Nephron progenitor cell (in vitro differentiated cells): Measurements from ENCODE around the gene MAJIN.
A peak's percentile ranks its signal among the peaks of the same experiment; 100 is the strongest.

Experiments used
- DNase-seq: peaks from one replicate; pipeline ENCODE4 v3.0.0; 2021
- H3K27ac Mint-ChIP-seq: 2 replicates; pipeline ENCODE4 v1.8.0; 2021; ENCODE audit warnings: mild to moderate bottlenecking, moderate library complexity, mixed read lengths
- H3K27me3 Mint-ChIP-seq: 2 replicates; pipeline ENCODE4 v1.8.0; 2021; ENCODE audit warnings: mild to moderate bottlenecking, low read depth, mixed read lengths; ENCODE audit not compliant: poor library complexity
- H3K36me3 Mint-ChIP-seq: 2 replicates; pipeline ENCODE4 v1.8.0; 2021; ENCODE audit warnings: low read depth, mixed read lengths
- H3K4me1 Mint-ChIP-seq: 2 replicates; pipeline ENCODE4 v1.8.0; 2021; ENCODE audit warnings: mixed read lengths
- H3K4me3 Mint-ChIP-seq: 2 replicates; pipeline ENCODE4 v1.8.0; 2021; ENCODE audit warnings: mild to moderate bottlenecking, moderate library complexity, mixed read lengths
- H3K9me3 Mint-ChIP-seq: 2 replicates; pipeline ENCODE4 v1.8.0; 2021; ENCODE audit warnings: mild to moderate bottlenecking, moderate library complexity, mixed read lengths
- TF ChIP-seq, protein P1 (sequence below): fragments of 200-600 bp; sonication (generic); IDR thresholded peaks from 2 replicates; pipeline ENCODE4 v1.5.0; 2021; ENCODE audit warnings: antibody characterized with exemption

MAJIN gene

DNA sequence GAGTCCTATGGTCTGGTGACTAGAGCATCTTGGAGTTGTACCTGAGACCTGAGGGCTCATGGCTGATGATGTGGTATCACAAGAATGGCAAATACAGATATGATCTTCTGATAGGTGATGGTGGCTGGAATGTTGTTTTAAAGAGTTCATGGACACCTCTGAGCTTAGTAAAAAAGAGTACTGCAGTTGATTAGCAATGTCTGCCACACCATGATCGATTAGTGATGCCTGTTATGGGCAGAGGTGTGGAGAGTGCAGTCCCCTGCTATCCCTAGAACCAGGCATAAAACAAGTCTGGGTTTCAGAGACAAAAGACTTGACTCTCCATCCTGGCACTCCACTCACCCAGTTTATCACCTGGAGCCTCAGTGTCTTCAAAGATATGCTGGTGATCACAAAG lies 26.2 kb upstream of the MAJIN start:
- Mint-ChIP-seq H3K4me3 (no peak overlapping the region), H3K27ac (no peak overlapping the region), H3K9me3 (no peaks in the 10 kb centered on the region), H3K4me1 (peaks cover 24% of the 10 kb centered on the region), H3K36me3 (no peaks in the 10 kb centered on the region), H3K27me3 (peaks cover 14% of the 10 kb centered on the region)
- TF ChIP-seq, protein P1, sequence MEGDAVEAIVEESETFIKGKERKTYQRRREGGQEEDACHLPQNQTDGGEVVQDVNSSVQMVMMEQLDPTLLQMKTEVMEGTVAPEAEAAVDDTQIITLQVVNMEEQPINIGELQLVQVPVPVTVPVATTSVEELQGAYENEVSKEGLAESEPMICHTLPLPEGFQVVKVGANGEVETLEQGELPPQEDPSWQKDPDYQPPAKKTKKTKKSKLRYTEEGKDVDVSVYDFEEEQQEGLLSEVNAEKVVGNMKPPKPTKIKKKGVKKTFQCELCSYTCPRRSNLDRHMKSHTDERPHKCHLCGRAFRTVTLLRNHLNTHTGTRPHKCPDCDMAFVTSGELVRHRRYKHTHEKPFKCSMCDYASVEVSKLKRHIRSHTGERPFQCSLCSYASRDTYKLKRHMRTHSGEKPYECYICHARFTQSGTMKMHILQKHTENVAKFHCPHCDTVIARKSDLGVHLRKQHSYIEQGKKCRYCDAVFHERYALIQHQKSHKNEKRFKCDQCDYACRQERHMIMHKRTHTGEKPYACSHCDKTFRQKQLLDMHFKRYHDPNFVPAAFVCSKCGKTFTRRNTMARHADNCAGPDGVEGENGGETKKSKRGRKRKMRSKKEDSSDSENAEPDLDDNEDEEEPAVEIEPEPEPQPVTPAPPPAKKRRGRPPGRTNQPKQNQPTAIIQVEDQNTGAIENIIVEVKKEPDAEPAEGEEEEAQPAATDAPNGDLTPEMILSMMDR: no peak
- no peak for DNase-seq

DNA sequence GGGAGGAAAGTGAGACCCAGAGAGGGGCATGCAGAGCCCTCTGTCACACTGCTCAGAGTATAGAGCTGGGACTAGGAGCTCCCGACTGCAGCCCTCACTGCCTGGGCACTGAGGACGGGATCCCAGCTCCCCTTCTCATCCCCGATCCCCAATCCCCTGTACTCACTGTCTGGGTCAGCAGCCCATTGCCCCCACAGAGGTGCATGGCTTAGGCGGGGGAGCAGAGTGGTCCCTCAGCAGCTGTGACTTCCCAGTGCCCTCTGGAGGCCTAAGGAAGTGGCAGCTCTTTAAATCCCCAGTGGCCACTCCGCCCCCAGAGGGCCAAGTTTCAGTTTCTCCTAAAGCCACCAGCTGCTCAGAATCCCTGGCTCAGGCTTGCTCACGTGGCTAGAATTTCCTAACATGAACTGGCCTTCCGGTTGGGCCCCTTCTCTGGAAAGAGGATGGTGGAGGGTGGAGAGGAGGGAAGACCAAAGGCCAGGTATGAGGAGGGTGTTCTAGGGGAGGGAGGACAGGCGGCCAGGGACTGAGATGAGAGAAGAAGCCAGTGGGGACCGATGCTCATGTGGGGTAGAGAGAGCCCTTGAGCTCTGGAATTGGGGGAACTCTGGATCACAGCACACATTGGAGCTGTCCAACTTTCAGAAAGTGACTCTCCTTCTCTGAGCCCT lies 24.9 kb upstream of the MAJIN start, which contains the start of gene BATF2:
BATF2 (minus strand) TSS at position 262 of the 671 bp plus-strand sequence; CDS start at position 205, 57 bp downstream.
- Mint-ChIP-seq H3K27me3 (peaks cover 14% of the 10 kb centered on the region), H3K4me1 (peaks cover 28% of the 10 kb centered on the region), H3K27ac (peak within 1 kb of the TSS; percentile 78), H3K9me3 (no peaks in the 10 kb centered on the region), H3K36me3 (no peaks in the 10 kb centered on the region), H3K4me3 (peak within 1 kb of the TSS; percentile 52)
- peak; percentile 65 for DNase-seq
- TF ChIP-seq, protein P1: no peak

DNA sequence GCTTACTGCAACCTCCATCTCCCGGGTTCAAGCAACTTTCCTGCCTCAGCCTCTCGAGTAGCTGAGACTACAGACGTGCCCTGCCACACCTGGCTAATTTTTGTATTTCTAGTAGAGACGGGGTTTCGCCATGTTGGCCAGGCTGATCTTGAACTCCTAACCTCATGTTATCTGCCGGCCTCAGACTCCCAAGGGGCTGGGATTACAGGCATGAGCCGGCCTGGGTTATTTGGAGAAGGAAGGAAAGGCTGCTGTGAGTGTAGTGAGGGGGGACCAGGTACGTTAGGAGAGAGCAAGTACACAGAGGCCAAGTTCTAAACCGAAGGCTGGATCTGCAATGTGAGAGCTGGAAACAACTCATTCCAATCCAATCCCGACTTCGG lies 24.4 kb upstream of the MAJIN start:
- Mint-ChIP-seq H3K9me3 (no peaks in the 10 kb centered on the region), H3K4me3 (peak overlapping the region; percentile 47), H3K4me1 (peaks cover 33% of the 10 kb centered on the region), H3K27ac (peak overlapping the region; percentile 78), H3K27me3 (peaks cover 12% of the 10 kb centered on the region), H3K36me3 (no peaks in the 10 kb centered on the region)
- no peak for DNase-seq
- TF ChIP-seq, protein P1: no peak

DNA sequence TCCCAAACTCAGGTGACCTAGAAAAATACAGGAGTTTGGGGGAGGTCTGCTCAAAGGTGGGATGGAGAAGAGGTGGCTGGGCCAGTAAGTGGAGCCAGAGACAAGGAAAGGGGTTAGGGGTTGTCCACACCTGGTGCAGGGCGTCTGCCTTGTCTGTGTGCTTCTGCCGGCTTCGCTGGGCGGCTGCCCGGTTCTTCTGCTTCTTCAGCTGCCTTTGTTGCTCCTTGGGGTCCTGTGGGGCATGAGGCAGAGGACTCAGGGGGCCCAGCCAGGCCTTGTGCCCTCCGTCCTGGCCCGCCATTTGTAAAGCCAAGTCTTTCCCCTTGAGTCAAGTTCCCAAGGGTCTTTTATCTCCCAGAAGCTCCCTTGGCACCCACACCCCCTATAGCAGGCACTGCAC lies 22.4 kb upstream of the MAJIN start:
- H3K27me3 Mint-ChIP-seq: peaks cover 19% of the 10 kb centered on the region
- no peak for DNase-seq
- no peaks in the 10 kb centered on the region for H3K9me3 Mint-ChIP-seq
- no peaks in the 10 kb centered on the region for H3K36me3 Mint-ChIP-seq
- H3K4me3 Mint-ChIP-seq: no peak overlapping the region
- TF ChIP-seq, protein P1: no peak
- H3K27ac Mint-ChIP-seq: no peak overlapping the region
- peaks cover 51% of the 10 kb centered on the region for H3K4me1 Mint-ChIP-seq

DNA sequence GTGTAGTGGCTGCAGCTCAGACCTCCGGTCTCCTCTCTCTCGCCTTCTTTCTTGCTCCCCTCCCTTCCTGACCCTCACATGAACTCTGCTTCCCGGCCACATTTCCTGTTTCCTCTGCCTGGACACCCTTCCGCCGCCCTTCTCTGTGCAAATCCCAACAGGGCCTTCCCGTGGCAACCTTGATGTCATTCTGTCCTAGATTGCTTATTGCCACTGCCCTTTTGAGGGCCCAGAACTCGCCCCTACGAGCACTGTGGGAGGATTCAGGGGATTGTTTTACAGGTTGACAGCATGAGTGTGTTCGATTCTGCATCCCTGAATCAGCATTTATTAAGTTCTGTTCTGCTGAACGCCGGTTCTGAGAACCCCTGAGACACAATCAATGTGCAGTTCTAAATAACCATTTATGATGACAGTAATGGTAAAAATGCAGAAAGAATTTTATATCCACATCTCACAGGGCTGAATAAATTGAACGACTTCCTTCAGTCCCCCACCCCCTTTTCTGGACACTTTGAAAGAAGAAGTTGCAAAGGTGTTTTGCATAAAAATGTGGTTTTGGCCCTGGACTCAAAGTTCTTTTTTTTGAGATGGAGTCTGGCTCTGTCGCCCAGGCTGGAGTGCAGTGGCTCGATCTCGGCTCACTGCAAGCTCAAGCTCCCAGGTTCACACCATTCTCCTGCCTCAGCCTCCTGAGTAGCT lies 18.5 kb upstream of the MAJIN start:
- Mint-ChIP-seq H3K4me1 (peaks cover 44% of the 10 kb centered on the region), H3K36me3 (peaks cover 3% of the 10 kb centered on the region), H3K27ac (peak overlapping the region; percentile 66), H3K27me3 (peaks cover 27% of the 10 kb centered on the region), H3K9me3 (peaks cover 4% of the 10 kb centered on the region), H3K4me3 (peak overlapping the region; percentile 68)
- TF ChIP-seq, protein P1: no peak
- DNase-seq: peak; percentile 29
